Measurements from ENCODE around the gene TCFL5.

- TF ChIP-seq CTCF (IDR thresholded peaks at IDR 0.05; ENCODE audit: low read depth, low read length), result no peak
- no peak for TF ChIP-seq POLR2A (IDR thresholded peaks at IDR 0.05; ENCODE audit: extremely low read depth, insufficient read length)
- TF ChIP-seq MYC (IDR thresholded peaks at IDR 0.05; ENCODE audit: low read depth, low read length), result no peak
Measured at GRCh38 chr20:62840244-62841197, 21.1 kb downstream of the TCFL5 start.
